ENCODE data around the gene SYTL3.
"Not testable (repeated sequence)": the region's sequence is repeated elsewhere in the genome, so short reads cannot be mapped to it uniquely, and the experiment has no call there.

Gene SYTL3

GRCh38 chr6:158663625-158664165, 13.8 kb downstream of the SYTL3 start:
- H3K27ac ChIP-seq = peak overlapping the region; percentile 85
- TF ChIP-seq CTCF (conservative IDR thresholded peaks at IDR 0.05) = no peak

- no peak for TF ChIP-seq CTCF (conservative IDR thresholded peaks at IDR 0.05)
These were observed 15.5 kb downstream of the SYTL3 start for GRCh38 chr6:158665332-158665731.

GRCh38 chr6:158666628-158667359, 16.9 kb downstream of the SYTL3 start:
- TF ChIP-seq CTCF (conservative IDR thresholded peaks at IDR 0.05) = no peak
- H3K27ac ChIP-seq = peak overlapping the region; percentile 57

More at GRCh38 chr6:158665332-158665731, 15.5 kb downstream of the SYTL3 start:
- peak overlapping the region; percentile 85; the same call in 1 of the 2 replicates for H3K27ac ChIP-seq

GRCh38 chr6:158667360-158667981, 17.6 kb downstream of the SYTL3 start:
- H3K27ac ChIP-seq = peak overlapping the region; percentile 57
- no peak for TF ChIP-seq CTCF (conservative IDR thresholded peaks at IDR 0.05)

GRCh38 chr6:158668707-158669103, 18.9 kb downstream of the SYTL3 start:
- TF ChIP-seq CTCF (conservative IDR thresholded peaks at IDR 0.05) = no peak
- no peak overlapping the region for H3K27ac ChIP-seq

- no peak overlapping the region; the same call in 1 of the 2 replicates for H3K27ac ChIP-seq
- TF ChIP-seq CTCF (conservative IDR thresholded peaks at IDR 0.05) = no peak
These were observed 19.5 kb downstream of the SYTL3 start for GRCh38 chr6:158669145-158670035.

GRCh38 chr6:158672119-158672518, 22.3 kb downstream of the SYTL3 start:
- H3K27ac ChIP-seq = not testable (repeated sequence)
